H1 (cell line): ENCODE measurements around the gene METTL14. TPM values are rescaled to one million over a fixed set of nuclear protein-coding genes. Genes with fewer than 3 reads are reported as not detected.

ENCODE experiments used
- CTCF ChIA-PET: fragments of 300-600 bp; sonication (Branson Sonifier 250); formaldehyde crosslinking; loops from one replicate; lab custom pipeline; 2021; ENCODE audit not compliant: partially characterized antibody; lab: Charles Lee
- POLR2A ChIA-PET: fragments of 300-600 bp; sonication (Branson Sonifier 250); formaldehyde crosslinking; loops from one replicate; lab custom pipeline; 2021; ENCODE audit warnings: inconsistent platforms; ENCODE audit not compliant: partially characterized antibody; lab: Charles Lee
- DNase-seq, 2 experiments: peaks; one replicate each; pipeline versions ENCODE4 v3.0.0 to v3.0.0-alpha.2; 2010 to 2022; ENCODE audit warnings: low spot score in 2 of 2, low read depth in 1 of 2, mixed read lengths in 1 of 2
- FAIRE-seq: peaks from 2 replicates; lab custom pipeline; 2011; peaks lifted over from hg19 to GRCh38; lab: Jason Lieb, UNC
- H2AFZ ChIP-seq: 2 replicates; pipeline ENCODE4 v1.8.1; 2012; ENCODE audit warnings: low read length, inconsistent platforms
- H2AK5ac ChIP-seq: 2 replicates; pipeline ENCODE4 v1.6.1; 2013; ENCODE audit warnings: low read depth, low read length
- H2BK120ac ChIP-seq: replicated peaks from 2 replicates; pipeline ENCODE3; 2013; ENCODE audit warnings: low read depth, low read length, inconsistent platforms
- H2BK12ac ChIP-seq: 2 replicates; pipeline ENCODE4 v1.6.1; 2013; ENCODE audit warnings: low read depth, low read length
- H2BK15ac ChIP-seq: 2 replicates; pipeline ENCODE4 v1.6.1; 2013; ENCODE audit warnings: low read length
- H2BK20ac ChIP-seq: 2 replicates; pipeline ENCODE4 v1.6.1; 2013; ENCODE audit warnings: low read length
- H2BK5ac ChIP-seq: 2 replicates; pipeline ENCODE4 v1.6.1; 2013; ENCODE audit warnings: low read depth, low read length
- H3K14ac ChIP-seq: 2 replicates; pipeline ENCODE4 v1.6.1; 2013; ENCODE audit warnings: inconsistent platforms; ENCODE audit not compliant: insufficient read length
- H3K18ac ChIP-seq: 2 replicates; pipeline ENCODE4 v1.6.1; 2013; ENCODE audit warnings: low read length; ENCODE audit errors: extremely low read depth
- H3K23ac ChIP-seq: 2 replicates; pipeline ENCODE4 v1.6.1; 2013; ENCODE audit warnings: inconsistent platforms; ENCODE audit not compliant: insufficient read length
- H3K23me2 ChIP-seq: 2 replicates; pipeline ENCODE4 v1.6.1; 2013; ENCODE audit warnings: low read depth, low read length
- H3K27ac ChIP-seq: 2 replicates; pipeline ENCODE4 v1.6.1; 2011; ENCODE audit warnings: low read depth, low read length, inconsistent platforms
- H3K27me3 ChIP-seq, 4 experiments: replicated peaks in 1 of 4; 1 replicate in 1 of 4; 2 replicates in 3 of 4; pipeline versions ENCODE4 v1.6.1 to v1.8.1; 2011 to 2013; ENCODE audit warnings: low read length in 3 of 4, mild to moderate bottlenecking in 3 of 4, inconsistent platforms in 2 of 4, mixed read lengths in 2 of 4, moderate library complexity in 1 of 4; ENCODE audit not compliant: control insufficient read depth in 3 of 4, insufficient read depth in 3 of 4; ENCODE audit errors: extremely low read depth in 1 of 4
- H3K36me3 ChIP-seq, 4 experiments: 2 replicates each; pipeline versions ENCODE4 v1.6.1 to v1.8.1; 2011 to 2013; ENCODE audit warnings: mild to moderate bottlenecking in 4 of 4, low read length in 3 of 4, moderate library complexity in 2 of 4, control low read depth in 1 of 4, inconsistent platforms in 1 of 4; ENCODE audit not compliant: insufficient read depth in 4 of 4, control insufficient read depth in 2 of 4
- H3K4ac ChIP-seq: replicated peaks from 2 replicates; pipeline ENCODE3; 2013; ENCODE audit warnings: low read length, low read depth, mixed read lengths, inconsistent platforms; ENCODE audit not compliant: insufficient read length
- H3K4me1 ChIP-seq, 4 experiments: replicated peaks in 1 of 4; 1 replicate in 1 of 4; 2 replicates in 3 of 4; pipeline versions ENCODE4 v1.6.1 to v1.8.1; 2011 to 2013; ENCODE audit warnings: low read length in 3 of 4, inconsistent platforms in 2 of 4, mixed read lengths in 1 of 4; ENCODE audit not compliant: insufficient read depth in 4 of 4, control insufficient read depth in 3 of 4
- H3K4me2 ChIP-seq, 2 experiments: 2 replicates each; pipeline versions ENCODE4 v1.6.1 to v1.8.1; 2011 to 2013; ENCODE audit warnings: low read depth in 2 of 2, low read length in 2 of 2, control low read depth in 1 of 2, inconsistent platforms in 1 of 2, mild to moderate bottlenecking in 1 of 2; ENCODE audit not compliant: insufficient read depth in 1 of 2
- H3K4me3 ChIP-seq, 4 experiments: fragments of 200-600, 300-600 bp in 1 of 4; sonication (generic), shearing (Covaris generic), sonication (Bioruptor Twin) in 1 of 4; 2 replicates each; pipeline versions ENCODE4 v1.5.1 to v1.8.1; 2011 to 2016; ENCODE audit warnings: low read length in 4 of 4, low read depth in 3 of 4, control low read depth in 2 of 4, inconsistent platforms in 2 of 4, mild to moderate bottlenecking in 2 of 4, mixed read lengths in 1 of 4, moderate library complexity in 1 of 4; ENCODE audit not compliant: insufficient read depth in 2 of 4; ENCODE audit errors: extremely low read depth in 1 of 4
- H3K56ac ChIP-seq: replicated peaks from 2 replicates; pipeline ENCODE3; 2013; ENCODE audit warnings: low read depth, mild to moderate bottlenecking, mixed read lengths, low read length, inconsistent platforms; ENCODE audit not compliant: insufficient read length
- H3K79me1 ChIP-seq: 2 replicates; pipeline ENCODE4 v1.6.1; 2013; ENCODE audit warnings: low read depth, low read length, control low read depth
- H3K79me2 ChIP-seq, 2 experiments: 2 replicates each; pipeline versions ENCODE4 v1.6.1 to v1.8.1; 2012 to 2013; ENCODE audit warnings: low read length in 2 of 2, mild to moderate bottlenecking in 2 of 2, inconsistent platforms in 1 of 2; ENCODE audit not compliant: insufficient read depth in 2 of 2, control insufficient read depth in 1 of 2
- H3K9ac ChIP-seq, 4 experiments: replicated peaks in 1 of 4; 1 replicate in 1 of 4; 2 replicates in 3 of 4; pipeline versions ENCODE4 v1.6.1 to v1.8.1; 2011 to 2013; ENCODE audit warnings: low read depth in 3 of 4, low read length in 3 of 4, control low read depth in 2 of 4, mild to moderate bottlenecking in 2 of 4, moderate library complexity in 2 of 4, inconsistent platforms in 1 of 4; ENCODE audit errors: extremely low read depth in 1 of 4
- H3K9me3 ChIP-seq, 2 experiments: 2 replicates each; pipeline versions ENCODE4 v1.6.1 to v1.8.1; 2012 to 2013; ENCODE audit warnings: mild to moderate bottlenecking in 2 of 2, moderate library complexity in 2 of 2, control low read depth in 1 of 2, inconsistent platforms in 1 of 2, low read depth in 1 of 2, low read length in 1 of 2, mixed read lengths in 1 of 2; ENCODE audit not compliant: insufficient read depth in 2 of 2
- H4K20me1 ChIP-seq, 2 experiments: replicated peaks in 1 of 2; 2 replicates each; pipeline versions ENCODE3 to v1.8.1; 2011 to 2013; ENCODE audit warnings: inconsistent platforms in 2 of 2, low read length in 2 of 2, mild to moderate bottlenecking in 1 of 2; ENCODE audit not compliant: insufficient read depth in 2 of 2, control insufficient read depth in 1 of 2
- H4K5ac ChIP-seq: 2 replicates; pipeline ENCODE4 v1.6.1; 2013; ENCODE audit warnings: low read length, low read depth, mixed read lengths, inconsistent platforms; ENCODE audit not compliant: insufficient read length
- H4K8ac ChIP-seq: 2 replicates; pipeline ENCODE4 v1.8.0; 2013; ENCODE audit warnings: mild to moderate bottlenecking, moderate library complexity, low read length, inconsistent platforms; ENCODE audit not compliant: insufficient read depth; ENCODE audit errors: extremely low read depth
- H4K91ac ChIP-seq: replicated peaks from 2 replicates; pipeline ENCODE3; 2013; ENCODE audit warnings: low read length, mixed read lengths, inconsistent platforms; ENCODE audit not compliant: insufficient read length
- FOSL1 ChIP-seq: IDR thresholded peaks from 2 replicates; pipeline ENCODE4 v1.6.1; 2011; ENCODE audit warnings: mild to moderate bottlenecking, low read depth, low read length, moderate library complexity; ENCODE audit not compliant: insufficient read depth
- HDAC6 ChIP-seq: IDR thresholded peaks from one replicate; pipeline ENCODE4 v1.7.1; 2012; ENCODE audit warnings: low read depth, mild to moderate bottlenecking, inconsistent platforms, low read length, moderate library complexity
- WGBS, 2 experiments: shearing (Covaris generic) in 1 of 2; methylation state at CpG; one replicate each; pipeline versions ENCODE4 v1.1.6 to v1.1.7; 2013 to 2015; ENCODE audit warnings: low lambda C conversion rate in 2 of 2, mixed read lengths in 2 of 2, inconsistent platforms in 1 of 2, low coverage in 1 of 2, missing lambda C conversion rate in 1 of 2; ENCODE audit not compliant: insufficient replicate concordance in 2 of 2, insufficient coverage in 1 of 2, insufficient read length in 1 of 2; ENCODE audit errors: extremely low coverage in 1 of 2, missing lambda C conversion rate in 1 of 2; 5-methylcytosine and 5-hydroxymethylcytosine counted together
- polyA plus RNA-seq, 7 experiments: library from polyadenylated mRNA; depleted of rRNA in 3 of 7; stranded (reverse) in 5 of 7; unstranded in 2 of 7; fragments of >200 nt in 5 of 7; fragments of 200-250 nt in 2 of 7; gene quantifications; 1 replicate in 5 of 7; 2 replicates in 1 of 7; 4 replicates in 1 of 7; pipeline versions ENCODE4 v1.2.1 to v1.2.3, GENCODE V29; 2011 to 2013; ENCODE audit warnings: missing spikeins in 2 of 7, mixed read lengths in 2 of 7
- total RNA-seq: library from RNA; stranded (reverse); fragmentation: NEBNext Ultra II Directional; extraction: Animal tissue kit (Norgen Biotek cat#: 25700); gene quantifications from 2 replicates; pipeline ENCODE4 v1.2.1, GENCODE V29; 2021

Gene METTL14
- total and polyA plus RNA-seq, 2 of the 8 experiments (the other 6 are each of a cell fraction or from before 2014, with no cell fraction given): 8.8 to 57.3 TPM

DNA sequence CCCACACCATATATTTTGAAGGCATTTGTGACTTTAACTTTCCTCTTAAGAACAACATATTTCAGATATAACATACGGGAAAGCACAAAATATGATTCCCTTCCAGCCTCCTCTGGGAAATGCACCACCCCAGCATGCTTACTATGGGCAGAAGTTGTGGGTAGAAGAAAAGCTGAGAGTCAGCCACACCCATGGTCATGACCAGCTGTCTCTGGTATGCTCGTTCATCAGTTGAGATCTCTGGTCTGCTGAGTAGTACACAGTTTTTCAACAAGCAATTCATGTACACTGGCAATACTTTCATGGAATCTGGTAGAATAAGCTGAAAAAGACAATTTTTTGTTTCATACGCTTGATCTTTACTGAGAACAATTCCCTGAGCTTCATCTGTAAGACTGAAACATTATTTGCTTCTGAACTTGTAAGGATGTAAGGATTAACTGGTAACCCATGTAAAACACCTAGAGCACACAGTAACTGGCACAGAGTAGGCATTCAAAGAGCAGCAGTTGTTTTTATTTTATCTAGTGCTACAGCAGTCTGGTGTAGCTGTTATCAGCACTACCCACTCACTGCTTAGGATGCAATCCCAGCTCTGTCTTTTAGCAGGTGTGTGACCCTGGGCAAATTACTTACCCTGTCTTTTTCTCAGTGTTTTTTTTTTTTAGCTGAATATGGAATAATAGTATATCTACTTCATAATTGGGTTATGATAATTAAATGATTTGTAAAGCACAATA is 47.6 kb downstream of the METTL14 start:
- no peaks in the 10 kb centered on the region for H3K79me1 ChIP-seq
- H2BK120ac ChIP-seq: no peak overlapping the region
- no peak overlapping the region for H2BK12ac ChIP-seq
- no peak overlapping the region for H4K8ac ChIP-seq
- no peak overlapping the region for H3K4ac ChIP-seq
- TF ChIP-seq FOSL1 (no peak), HDAC6 (no peak)
- TF ChIP-seq, all 59 proteins: peak for 0
- WGBS, 2 experiments: 86% methylated on average over 3 of the region's 3 CpGs; no CpG with 5 or more reads in 1 of the 2 experiments
- Histone ChIP-seq H4K91ac (no peak overlapping the region), H2BK20ac (no peak overlapping the region), H3K18ac (no peak overlapping the region), H3K4me2 (no peak overlapping the region), H3K27ac (no peak overlapping the region), H3K27me3 (no peaks in the 10 kb centered on the region), H4K5ac (no peak overlapping the region), H3K4me1 (no peaks in the 10 kb centered on the region), H2BK15ac (no peak overlapping the region), H3K4me3 (no peak overlapping the region), H3K23me2 (no peaks in the 10 kb centered on the region), H3K14ac (no peak overlapping the region), H3K36me3 (peaks cover 8 to 53% (median 36%) of the 10 kb centered on the region in 4 experiments), H3K79me2 (no peaks in the 10 kb centered on the region), H2AK5ac (no peak overlapping the region), H2BK5ac (no peak overlapping the region), H3K56ac (no peak overlapping the region), H4K20me1 (no peaks in the 10 kb centered on the region), H3K23ac (no peak overlapping the region), H2AFZ (no peak overlapping the region), H3K9ac (no peak overlapping the region), H3K9me3 (no peaks in the 10 kb centered on the region)
- POLR2A ChIA-PET: no interaction called here
- CTCF ChIA-PET: interaction anchor here (1.0 to 1.9 kb wide), 2 partner anchors 9 to 39 kb away, joined by 3 to 7 read pairs; no protein-coding TSS in a partner anchor
- DNase-seq (no peak), FAIRE-seq (no peak)
